Adrenal gland (tissue), 5 donors: ENCODE results near the gene ADAM30.

Experiments used
- POLR2A ChIP-seq, 2 donors: fragments of 450-650 bp; IDR thresholded peaks; one replicate each; pipeline ENCODE4 v1.6.1; 2017; ENCODE audit warnings: antibody characterized with exemption in 2 of 2, mild to moderate bottlenecking in 2 of 2, moderate library complexity in 1 of 2
- TF ChIP-seq, protein P1 (sequence below), 6 experiments: fragments of 450-650 bp in 4 of 6; fragments of 200-600 bp in 2 of 6; sonication (generic) in 1 of 6; IDR thresholded peaks; 1 replicate in 5 of 6; 2 replicates in 1 of 6; pipeline versions ENCODE4 v1.5.1 to v1.8.0; 2016 to 2021; ENCODE audit warnings: antibody characterized with exemption in 6 of 6, mild to moderate bottlenecking in 2 of 6, moderate library complexity in 1 of 6
- donor health status: DM: no; HTN: no; CAD: no.

DNA sequence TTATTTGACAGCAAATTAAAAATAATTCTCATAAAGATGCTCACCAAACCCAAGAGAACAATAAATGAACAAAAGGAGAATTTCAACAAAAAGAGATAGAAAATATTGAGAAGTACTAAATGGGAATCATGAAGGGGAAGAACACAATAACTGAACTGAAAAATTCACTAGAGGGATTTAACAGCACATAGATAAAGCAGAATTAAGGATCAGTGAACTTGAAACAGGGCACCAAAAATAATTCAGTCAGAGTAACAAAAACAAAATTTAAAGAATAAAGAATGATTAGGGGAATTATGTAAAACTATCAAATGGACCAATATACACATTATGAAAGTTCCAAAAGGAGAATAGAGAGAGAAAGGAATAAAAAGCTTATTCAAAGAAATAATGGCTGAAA lies 7.8 kb downstream of the ADAM30 start:
- TF ChIP-seq, protein P1, sequence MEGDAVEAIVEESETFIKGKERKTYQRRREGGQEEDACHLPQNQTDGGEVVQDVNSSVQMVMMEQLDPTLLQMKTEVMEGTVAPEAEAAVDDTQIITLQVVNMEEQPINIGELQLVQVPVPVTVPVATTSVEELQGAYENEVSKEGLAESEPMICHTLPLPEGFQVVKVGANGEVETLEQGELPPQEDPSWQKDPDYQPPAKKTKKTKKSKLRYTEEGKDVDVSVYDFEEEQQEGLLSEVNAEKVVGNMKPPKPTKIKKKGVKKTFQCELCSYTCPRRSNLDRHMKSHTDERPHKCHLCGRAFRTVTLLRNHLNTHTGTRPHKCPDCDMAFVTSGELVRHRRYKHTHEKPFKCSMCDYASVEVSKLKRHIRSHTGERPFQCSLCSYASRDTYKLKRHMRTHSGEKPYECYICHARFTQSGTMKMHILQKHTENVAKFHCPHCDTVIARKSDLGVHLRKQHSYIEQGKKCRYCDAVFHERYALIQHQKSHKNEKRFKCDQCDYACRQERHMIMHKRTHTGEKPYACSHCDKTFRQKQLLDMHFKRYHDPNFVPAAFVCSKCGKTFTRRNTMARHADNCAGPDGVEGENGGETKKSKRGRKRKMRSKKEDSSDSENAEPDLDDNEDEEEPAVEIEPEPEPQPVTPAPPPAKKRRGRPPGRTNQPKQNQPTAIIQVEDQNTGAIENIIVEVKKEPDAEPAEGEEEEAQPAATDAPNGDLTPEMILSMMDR (IDR thresholded peaks at IDR 0.05) = no peak
- TF ChIP-seq POLR2A (IDR thresholded peaks at IDR 0.05) = no peak
